Testis (tissue), 3 donors: ENCODE measurements around the gene TTLL10. TPM values are rescaled to one million over a fixed set of nuclear protein-coding genes. Genes with fewer than 3 reads are reported as not detected.

Source experiments
- DNase-seq: peaks from one replicate; pipeline ENCODE4 v3.0.0-alpha.2; 2019
- H3K27ac ChIP-seq, 2 donors: fragments of 200-600 bp; sonication (generic); one replicate each; pipeline ENCODE4 v1.5.1; 2019
- H3K27me3 ChIP-seq: fragments of 200-600 bp; sonication (generic); one replicate; pipeline ENCODE4 v1.5.1; 2019
- H3K36me3 ChIP-seq: fragments of 200-600 bp; sonication (generic); one replicate; pipeline ENCODE4 v1.5.1; 2017; ENCODE audit warnings: low read depth; ENCODE audit errors: missing control alignments
- H3K4me1 ChIP-seq: fragments of 200-600 bp; sonication (generic); one replicate; pipeline ENCODE4 v1.5.1; 2019
- H3K4me3 ChIP-seq, 2 donors: fragments of 200-600 bp; sonication (generic); one replicate each; pipeline ENCODE4 v1.5.1; 2017 to 2019
- H3K9me3 ChIP-seq: fragments of 200-600 bp; sonication (generic); one replicate; pipeline ENCODE4 v1.5.1; 2017
- POLR2A ChIP-seq: fragments of 450-650 bp; IDR thresholded peaks from one replicate; pipeline ENCODE4 v1.6.1; 2017; ENCODE audit warnings: antibody characterized with exemption, mild to moderate bottlenecking, moderate library complexity
- WGBS, 2 donors: methylation state at CpG; one replicate each; pipeline ENCODE4 v1.1.5; 2018; 5-methylcytosine and 5-hydroxymethylcytosine counted together
- intact Hi-C: fragments of 100-400 bp; cut with DNase I; formaldehyde crosslinking; loops from one replicate; pipeline ENCODE4 v1.15.1; 2023; ENCODE audit warnings: low total_unique reads
- polyA plus RNA-seq: library from polyadenylated mRNA; stranded (reverse); fragments of 350-450 nt; fragmentation: Illumina TruSeq; extraction: RNeasy Lipid Tissue Mini Kit (QIAGEN cat#74804); gene quantifications from one replicate; pipeline ENCODE4 v1.2.3, GENCODE V29; 2014; ENCODE audit warnings: low read depth, low replicate concordance; ENCODE audit not compliant: insufficient read depth
- total RNA-seq, 2 donors: library from RNA; depleted of rRNA; stranded (reverse); fragments of >200 nt; gene quantifications; one replicate each; pipeline ENCODE4 v1.2.3, GENCODE V29; 2016
- TF ChIP-seq, protein P1 (sequence below), 3 experiments: fragments of 450-650 bp in 2 of 3; fragments of 200-600 bp in 1 of 3; sonication (generic) in 1 of 3; IDR thresholded peaks; one replicate each; pipeline ENCODE4 v1.5.1; 2016 to 2019; ENCODE audit warnings: antibody characterized with exemption in 3 of 3, mild to moderate bottlenecking in 2 of 3, moderate library complexity in 1 of 3

TTLL10 gene
- total and polyA plus RNA-seq, 3 donors from 2014 or later = 20.4 to 58.0 (median 44.9) TPM

DNA sequence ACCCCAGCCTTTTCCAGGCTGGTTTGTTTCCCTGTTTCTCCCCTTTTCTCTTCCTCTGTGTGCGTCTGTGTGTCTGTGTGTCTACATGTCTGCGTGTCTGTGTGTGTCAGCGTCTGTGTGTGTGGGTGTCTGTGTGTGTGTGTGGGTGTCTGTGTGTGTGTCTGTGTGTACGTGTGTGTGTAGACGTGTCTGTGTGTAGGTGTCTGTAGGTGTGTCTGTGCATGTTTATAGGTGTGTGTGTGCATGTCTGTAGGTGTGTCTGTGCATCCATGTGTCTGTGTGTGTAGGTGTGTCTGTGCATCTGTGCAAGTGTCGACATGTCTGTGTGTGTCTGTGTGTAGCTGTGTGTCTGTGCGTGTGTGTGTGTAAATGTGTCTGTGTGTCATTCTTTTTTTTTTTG, 3.3 kb downstream of the TTLL10 start:
- Histone ChIP-seq H3K27me3 (no peaks in the 10 kb centered on the region), H3K9me3 (no peaks in the 10 kb centered on the region)

DNA sequence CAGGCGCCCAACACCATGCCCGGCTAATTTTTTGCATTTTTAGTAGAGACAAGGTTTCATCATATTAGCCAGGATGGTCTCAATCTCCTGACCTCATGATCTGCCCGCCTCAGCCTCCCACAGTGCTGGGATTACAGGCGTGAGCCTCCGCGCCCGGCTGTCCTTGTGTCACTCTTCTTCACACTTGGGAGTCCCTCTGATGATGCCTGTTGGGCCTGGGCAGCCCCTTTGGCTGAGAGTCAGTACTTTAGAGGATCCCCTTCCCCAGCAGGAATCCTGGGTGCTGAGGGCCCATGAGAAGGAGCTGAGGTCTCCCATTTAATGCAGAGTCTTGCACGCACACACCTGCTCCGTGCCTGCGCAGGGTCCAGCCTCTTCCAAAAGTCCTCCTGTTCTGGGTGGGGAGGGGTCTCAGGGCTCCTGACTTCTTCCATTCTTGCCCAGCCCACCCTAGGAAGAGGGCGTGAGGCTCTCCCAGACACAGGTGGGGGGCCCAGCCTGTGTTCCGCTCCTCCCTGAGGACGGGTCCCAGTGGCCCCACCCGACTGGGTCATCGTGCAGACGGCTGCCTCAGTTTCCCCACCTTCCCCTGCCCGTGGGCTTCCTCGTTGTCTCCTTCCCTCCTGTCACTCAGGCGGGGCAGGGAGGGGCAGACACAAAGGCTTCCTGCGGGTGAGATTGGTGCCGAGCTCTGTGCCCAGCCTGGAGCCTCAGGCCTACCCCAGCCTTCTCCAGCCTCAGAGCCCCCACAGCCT, 3.9 kb downstream of the TTLL10 start:
- no peaks in the 10 kb centered on the region for H3K36me3 ChIP-seq
- TF ChIP-seq, protein P1, sequence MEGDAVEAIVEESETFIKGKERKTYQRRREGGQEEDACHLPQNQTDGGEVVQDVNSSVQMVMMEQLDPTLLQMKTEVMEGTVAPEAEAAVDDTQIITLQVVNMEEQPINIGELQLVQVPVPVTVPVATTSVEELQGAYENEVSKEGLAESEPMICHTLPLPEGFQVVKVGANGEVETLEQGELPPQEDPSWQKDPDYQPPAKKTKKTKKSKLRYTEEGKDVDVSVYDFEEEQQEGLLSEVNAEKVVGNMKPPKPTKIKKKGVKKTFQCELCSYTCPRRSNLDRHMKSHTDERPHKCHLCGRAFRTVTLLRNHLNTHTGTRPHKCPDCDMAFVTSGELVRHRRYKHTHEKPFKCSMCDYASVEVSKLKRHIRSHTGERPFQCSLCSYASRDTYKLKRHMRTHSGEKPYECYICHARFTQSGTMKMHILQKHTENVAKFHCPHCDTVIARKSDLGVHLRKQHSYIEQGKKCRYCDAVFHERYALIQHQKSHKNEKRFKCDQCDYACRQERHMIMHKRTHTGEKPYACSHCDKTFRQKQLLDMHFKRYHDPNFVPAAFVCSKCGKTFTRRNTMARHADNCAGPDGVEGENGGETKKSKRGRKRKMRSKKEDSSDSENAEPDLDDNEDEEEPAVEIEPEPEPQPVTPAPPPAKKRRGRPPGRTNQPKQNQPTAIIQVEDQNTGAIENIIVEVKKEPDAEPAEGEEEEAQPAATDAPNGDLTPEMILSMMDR (IDR thresholded peaks at IDR 0.05) = no peak
- TF ChIP-seq POLR2A = no peak
- H3K4me1 ChIP-seq = no peaks in the 10 kb centered on the region
- intact Hi-C loops = no loop called here
- H3K4me3 ChIP-seq = no peak overlapping the region
- no peak overlapping the region for H3K27ac ChIP-seq
- H3K27me3 ChIP-seq = no peaks in the 10 kb centered on the region
- WGBS, 2 donors = 87 to 88% methylated on average over 13 to 18 of the region's 21 CpGs
- no peaks in the 10 kb centered on the region for H3K9me3 ChIP-seq
- DNase-seq = no peak

More for the DNA sequence above, 3.3 kb downstream of the TTLL10 start:
- intact Hi-C loops = no loop called here
- DNase-seq = no peak
- TF ChIP-seq POLR2A = no peak
- TF ChIP-seq, protein P1 (IDR thresholded peaks at IDR 0.05) = no peak
- H3K36me3 ChIP-seq = no peaks in the 10 kb centered on the region
- no peak overlapping the region for H3K27ac ChIP-seq
- H3K4me1 ChIP-seq = no peaks in the 10 kb centered on the region
- H3K4me3 ChIP-seq = no peak overlapping the region
- WGBS, 2 donors = 79 to 81% methylated on average over 7 of the region's 7 CpGs

DNA sequence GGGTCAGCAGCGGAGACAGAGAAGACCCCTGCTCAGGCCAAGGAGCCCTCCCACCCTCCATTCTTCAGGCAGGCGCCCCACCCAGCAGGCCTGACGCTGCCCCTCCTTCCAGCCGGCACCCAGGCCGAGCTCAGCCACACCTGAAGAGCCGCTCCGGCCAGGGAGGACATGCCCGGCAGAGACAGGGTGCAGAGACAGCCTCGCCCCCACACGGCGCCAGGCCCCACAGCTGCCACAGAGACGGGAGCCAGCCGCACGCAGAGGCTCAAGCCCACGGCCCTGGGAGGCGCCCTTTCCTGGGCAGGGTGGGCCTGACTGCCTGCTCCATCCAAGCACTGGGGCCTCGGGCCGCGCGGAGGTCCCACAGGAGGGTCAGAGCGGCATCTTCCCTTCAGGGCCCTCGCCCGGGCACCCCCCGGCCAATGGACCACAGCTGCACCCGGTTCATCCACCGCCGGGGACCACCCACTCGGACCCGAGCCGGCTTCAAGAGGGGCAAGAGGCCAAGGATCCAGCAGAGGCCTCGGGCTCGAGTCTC, 5.2 kb downstream of the TTLL10 start:
- Histone ChIP-seq H3K36me3 (no peaks in the 10 kb centered on the region), H3K4me3 (no peak overlapping the region), H3K4me1 (no peaks in the 10 kb centered on the region), H3K27me3 (no peaks in the 10 kb centered on the region), H3K27ac (no peak overlapping the region), H3K9me3 (no peaks in the 10 kb centered on the region)
- no peak for DNase-seq
- intact Hi-C loops = no loop called here
- WGBS, 2 donors = 89 to 93% methylated on average over 3 to 31 of the region's 32 CpGs
- TF ChIP-seq, protein P1 (IDR thresholded peaks at IDR 0.05) = no peak
- TF ChIP-seq POLR2A = no peak

DNA sequence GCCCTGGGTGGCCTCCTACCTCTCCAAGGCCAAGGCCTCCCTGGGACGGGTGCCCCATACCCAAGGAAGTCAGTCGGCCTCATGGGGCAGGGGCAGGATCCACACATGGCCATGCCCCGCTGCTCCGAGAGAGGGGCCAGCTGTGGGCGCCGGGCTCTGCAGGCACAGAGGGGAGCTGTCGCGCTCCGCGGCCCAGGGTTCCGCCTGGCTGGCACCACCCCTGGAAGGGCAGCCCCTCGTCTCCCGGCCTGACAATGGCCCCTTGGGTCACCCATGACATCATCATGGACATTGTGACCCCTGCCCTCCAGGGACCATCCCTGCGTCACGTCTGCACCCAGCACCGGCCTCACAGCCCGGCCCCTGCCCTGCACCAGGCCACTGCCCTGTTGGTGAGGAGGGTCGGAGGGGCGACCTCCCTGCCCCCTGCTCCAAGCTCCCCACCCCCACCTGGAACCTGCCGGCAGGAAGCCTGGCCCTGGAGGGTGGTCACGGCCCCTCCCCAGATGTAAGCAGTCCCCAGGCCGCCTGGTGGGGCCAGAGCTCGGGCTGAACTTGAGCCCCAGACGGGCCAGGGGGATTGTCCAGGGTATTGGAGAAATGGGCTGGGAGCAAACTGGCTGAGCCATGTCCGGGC, 5.8 kb downstream of the TTLL10 start:
- WGBS, 2 donors = 86 to 98% methylated on average over 7 to 25 of the region's 25 CpGs

More for the DNA sequence above, 5.8 kb downstream of the TTLL10 start:
- Histone ChIP-seq H3K36me3 (no peaks in the 10 kb centered on the region), H3K27me3 (no peaks in the 10 kb centered on the region), H3K9me3 (no peaks in the 10 kb centered on the region), H3K4me3 (no peak overlapping the region), H3K27ac (no peak overlapping the region), H3K4me1 (no peaks in the 10 kb centered on the region)
- DNase-seq = no peak
- intact Hi-C loops = no loop called here
- TF ChIP-seq, protein P1 (IDR thresholded peaks at IDR 0.05) = no peak
- TF ChIP-seq POLR2A = no peak
